K562 (cell line): ENCODE measurements around the gene PTPMT1. TPM values are rescaled to one million over a fixed set of nuclear protein-coding genes. Genes with fewer than 3 reads are reported as not detected.

Experiments used
- ARHGAP35 ChIP-seq: fragments of 450-650 bp; IDR thresholded peaks from 2 replicates; pipeline ENCODE4 v1.6.1; 2018; ENCODE audit not compliant: partially characterized antibody
- CBFA2T2 ChIP-seq: fragments of 450-650 bp; conservative IDR thresholded peaks from 2 replicates; pipeline ENCODE4 v1.6.1; 2017; ENCODE audit warnings: mild to moderate bottlenecking
- CHCHD3 ChIP-seq: fragments of 250-450 bp; sonication (Bioruptor Pico); IDR thresholded peaks from 2 replicates; pipeline ENCODE4 v2.1.2; 2022; ENCODE audit warnings: mild to moderate bottlenecking
- DDX20 ChIP-seq: fragments of 450-650 bp; IDR thresholded peaks from 2 replicates; pipeline ENCODE4 v1.6.1; 2016; ENCODE audit warnings: missing genetic modification characterization, low read depth, mild to moderate bottlenecking, missing compliant biosample characterization, moderate library complexity
- KLF10 ChIP-seq: fragments of 250-450 bp; sonication (Bioruptor Pico); IDR thresholded peaks from 2 replicates; pipeline ENCODE4 v1.6.1; 2021; ENCODE audit warnings: matching md5 sums
- MCM2 ChIP-seq: fragments of 450-650 bp; IDR thresholded peaks from 2 replicates; pipeline ENCODE4 v1.6.1; 2017; ENCODE audit warnings: low read depth, mild to moderate bottlenecking
- MTA3 ChIP-seq: fragments of 450-650 bp; formaldehyde crosslinking; IDR thresholded peaks from 2 replicates; pipeline ENCODE4 v1.6.1; 2017; ENCODE audit warnings: mild to moderate bottlenecking, borderline replicate concordance
- NCOA2 ChIP-seq, 2 experiments: fragments of 450-650 bp; IDR thresholded peaks; 2 replicates each; pipeline ENCODE4 v1.6.1; 2018; ENCODE audit warnings: mild to moderate bottlenecking in 2 of 2, moderate library complexity in 1 of 2; ENCODE audit not compliant: partially characterized antibody in 2 of 2
- PATZ1 ChIP-seq: fragments of 250-450 bp; sonication (Bioruptor Pico); IDR thresholded peaks from 2 replicates; pipeline ENCODE4 v1.5.0; 2020; ENCODE audit warnings: mild to moderate bottlenecking, borderline replicate concordance
- POLR3A ChIP-seq: IDR thresholded peaks from 2 replicates; pipeline ENCODE4 v1.6.1; 2011; ENCODE audit warnings: borderline replicate concordance, mild to moderate bottlenecking, moderate library complexity; ENCODE audit not compliant: insufficient read length, insufficient read depth; ENCODE audit errors: extremely low read depth
- PRDM10 ChIP-seq: fragments of 450-650 bp; IDR thresholded peaks from 2 replicates; pipeline ENCODE4 v1.6.1; 2018; ENCODE audit not compliant: partially characterized antibody
- SNAPC5 ChIP-seq: fragments of 250-450 bp; sonication (Bioruptor Pico); IDR thresholded peaks from 2 replicates; pipeline ENCODE4 v1.8.0; 2021; ENCODE audit warnings: moderate library complexity, mild to moderate bottlenecking, inconsistent platforms
- SP1 ChIP-seq: sonication (generic); formaldehyde crosslinking; IDR thresholded peaks from 2 replicates; pipeline ENCODE4 v1.8.1; 2022; ENCODE audit warnings: mild to moderate bottlenecking, missing genetic modification reagents
- THRAP3 ChIP-seq: fragments of 450-650 bp; IDR thresholded peaks from 2 replicates; pipeline ENCODE4 v1.6.1; 2016; ENCODE audit warnings: mild to moderate bottlenecking, inconsistent platforms, borderline replicate concordance
- ZKSCAN8 ChIP-seq: fragments of 200-800 bp; sonication (Bioruptor generic); IDR thresholded peaks from 2 replicates; pipeline ENCODE4 v1.6.1; 2016; ENCODE audit warnings: missing genetic modification characterization, missing compliant biosample characterization
- ZNF436 ChIP-seq: fragments of 250-450, 450-650 bp; sonication (Bioruptor Pico); formaldehyde crosslinking; IDR thresholded peaks from 2 replicates; pipeline ENCODE4 v1.7.0; 2020; ENCODE audit warnings: mild to moderate bottlenecking
- ZNF586 ChIP-seq: fragments of 450-650 bp; formaldehyde crosslinking; conservative IDR thresholded peaks from 2 replicates; pipeline ENCODE4 v1.4.0; 2020; ENCODE audit warnings: mild to moderate bottlenecking, moderate library complexity
- polyA plus RNA-seq, 8 experiments: library from polyadenylated mRNA; depleted of rRNA in 4 of 8; stranded (reverse) in 5 of 8; unstranded in 3 of 8; fragments of >200 nt; fragmentation: Nextera tagmentation in 2 of 8; fragmentation: Illumina TruSeq in 1 of 8; extraction: Ambion mirVana in 2 of 8; extraction: Trizol in 1 of 8; gene quantifications; 2 replicates each; pipeline versions ENCODE4 v1.2.1 to v1.2.3, GENCODE V29; 2011 to 2014; ENCODE audit warnings: inconsistent platforms in 1 of 8, missing spikeins in 1 of 8
- total RNA-seq, 7 experiments: library from RNA; depleted of rRNA in 6 of 7; stranded (reverse); fragments of >200 nt in 6 of 7; fragmentation: Illumina TruSeq in 2 of 7; extraction: Trizol in 2 of 7; gene quantifications; 2 replicates each; pipeline versions ENCODE4 v1.2.1 to v1.2.3, GENCODE V29; 2011 to 2021; ENCODE audit warnings: low replicate concordance in 1 of 7
- TF ChIP-seq, protein P1 (sequence below): fragments of 250-450 bp; sonication (Bioruptor Pico); IDR thresholded peaks from 2 replicates; pipeline ENCODE4 v1.8.0; 2022; ENCODE audit warnings: moderate library complexity, mild to moderate bottlenecking, inconsistent platforms
- TF ChIP-seq, protein P2 (sequence below): fragments of 450-650 bp; formaldehyde crosslinking; IDR thresholded peaks from 2 replicates; pipeline ENCODE4 v1.4.0; 2022; ENCODE audit warnings: missing genetic modification characterization

Gene PTPMT1
- total and polyA plus RNA-seq, 9 of the 15 experiments (the other 6 are each of a cell fraction or from before 2014, with no cell fraction given): 10.4 to 140 (median 67.2) TPM

- TF ChIP-seq MTA3: peak; percentile 72; the same call in 1 of the 2 replicates
- TF ChIP-seq THRAP3: no peak
- TF ChIP-seq PATZ1: no peak
- TF ChIP-seq KLF10 (CRISPR knock-in tag): no peak
- no peak for TF ChIP-seq SP1 (CRISPR knock-in tag)
- TF ChIP-seq DDX20 (tag): no peak
- TF ChIP-seq, protein P1, sequence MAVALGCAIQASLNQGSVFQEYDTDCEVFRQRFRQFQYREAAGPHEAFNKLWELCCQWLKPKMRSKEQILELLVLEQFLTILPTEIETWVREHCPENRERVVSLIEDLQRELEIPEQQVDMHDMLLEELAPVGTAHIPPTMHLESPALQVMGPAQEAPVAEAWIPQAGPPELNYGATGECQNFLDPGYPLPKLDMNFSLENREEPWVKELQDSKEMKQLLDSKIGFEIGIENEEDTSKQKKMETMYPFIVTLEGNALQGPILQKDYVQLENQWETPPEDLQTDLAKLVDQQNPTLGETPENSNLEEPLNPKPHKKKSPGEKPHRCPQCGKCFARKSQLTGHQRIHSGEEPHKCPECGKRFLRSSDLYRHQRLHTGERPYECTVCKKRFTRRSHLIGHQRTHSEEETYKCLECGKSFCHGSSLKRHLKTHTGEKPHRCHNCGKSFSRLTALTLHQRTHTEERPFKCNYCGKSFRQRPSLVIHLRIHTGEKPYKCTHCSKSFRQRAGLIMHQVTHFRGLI (CRISPR knock-in tag): no peak
- TF ChIP-seq NCOA2 (IDR thresholded peaks at IDR 0.05; ENCODE audit: partially characterized antibody in 2 of 2): no peak
- TF ChIP-seq SNAPC5: no peak
- no peak for TF ChIP-seq ZNF436 (CRISPR knock-in tag)
- TF ChIP-seq PRDM10: no peak
- no peak for TF ChIP-seq ZNF586 (CRISPR knock-in tag)
- TF ChIP-seq ZKSCAN8: no peak
- TF ChIP-seq, protein P2, sequence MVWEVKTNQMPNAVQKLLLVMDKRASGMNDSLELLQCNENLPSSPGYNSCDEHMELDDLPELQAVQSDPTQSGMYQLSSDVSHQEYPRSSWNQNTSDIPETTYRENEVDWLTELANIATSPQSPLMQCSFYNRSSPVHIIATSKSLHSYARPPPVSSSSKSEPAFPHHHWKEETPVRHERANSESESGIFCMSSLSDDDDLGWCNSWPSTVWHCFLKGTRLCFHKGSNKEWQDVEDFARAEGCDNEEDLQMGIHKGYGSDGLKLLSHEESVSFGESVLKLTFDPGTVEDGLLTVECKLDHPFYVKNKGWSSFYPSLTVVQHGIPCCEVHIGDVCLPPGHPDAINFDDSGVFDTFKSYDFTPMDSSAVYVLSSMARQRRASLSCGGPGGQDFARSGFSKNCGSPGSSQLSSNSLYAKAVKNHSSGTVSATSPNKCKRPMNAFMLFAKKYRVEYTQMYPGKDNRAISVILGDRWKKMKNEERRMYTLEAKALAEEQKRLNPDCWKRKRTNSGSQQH: no peak
- no peak for TF ChIP-seq CHCHD3 (CRISPR knock-in tag)
- no peak for TF ChIP-seq MCM2
- TF ChIP-seq POLR3A: no peak
- no peak for TF ChIP-seq ARHGAP35
- TF ChIP-seq CBFA2T2: no peak
Observed at GRCh38 chr11:47565340-47566148, at the start of gene PTPMT1 (continued).
